ENCODE data around the gene HPGD. TPM values are rescaled to one million over a fixed set of nuclear protein-coding genes. Genes with fewer than 3 reads are reported as not detected.

HPGD gene
- total RNA-seq, 1 donor from 2014 or later: 11.2 TPM

GRCh38 chr4:174450786-174451125 lies 71.5 kb downstream of the HPGD start:
- peaks cover 33% of the 10 kb centered on the region for H3K4me1 Mint-ChIP-seq
- peak overlapping the region; percentile 68 for H3K27ac Mint-ChIP-seq

GRCh38 chr4:174449944-174450785 lies 72.1 kb downstream of the HPGD start:
- TF ChIP-seq CTCF (IDR thresholded peaks at IDR 0.05; ENCODE audit: unreplicated experiment): no peak
- H3K4me1 Mint-ChIP-seq: peaks cover 33% of the 10 kb centered on the region
- H3K27ac Mint-ChIP-seq: peak overlapping the region; percentile 68
- H3K27me3 Mint-ChIP-seq (ENCODE audit: low read depth): no peaks in the 10 kb centered on the region
- H3K36me3 Mint-ChIP-seq: no peaks in the 10 kb centered on the region
- DNase-seq (ENCODE audit: low spot score in 2 of 2, unreplicated experiment in 2 of 2): no peak
- H3K9me3 Mint-ChIP-seq: peaks cover 3% of the 10 kb centered on the region
- H3K4me3 Mint-ChIP-seq: no peak overlapping the region

More at GRCh38 chr4:174450786-174451125, 71.5 kb downstream of the HPGD start:
- no peak for DNase-seq (ENCODE audit: low spot score in 2 of 2, unreplicated experiment in 2 of 2)
- Mint-ChIP-seq H3K9me3 (peaks cover 3% of the 10 kb centered on the region), H3K27me3 (ENCODE audit: low read depth) (no peaks in the 10 kb centered on the region), H3K36me3 (no peaks in the 10 kb centered on the region), H3K4me3 (no peak overlapping the region)
- TF ChIP-seq CTCF (IDR thresholded peaks at IDR 0.05; ENCODE audit: unreplicated experiment): no peak

- no peaks in the 10 kb centered on the region for H3K36me3 Mint-ChIP-seq
- peaks cover 3% of the 10 kb centered on the region for H3K9me3 Mint-ChIP-seq
- H3K27me3 Mint-ChIP-seq (ENCODE audit: low read depth): no peaks in the 10 kb centered on the region
- peaks cover 33% of the 10 kb centered on the region for H3K4me1 Mint-ChIP-seq
- TF ChIP-seq CTCF (IDR thresholded peaks at IDR 0.05; ENCODE audit: unreplicated experiment): no peak
- no peak overlapping the region for H3K4me3 Mint-ChIP-seq
- no peak for DNase-seq (ENCODE audit: low spot score in 2 of 2, unreplicated experiment in 2 of 2)
- no peak overlapping the region for H3K27ac Mint-ChIP-seq
Measured at GRCh38 chr4:174449152-174449551, 73.1 kb downstream of the HPGD start.

GRCh38 chr4:174444390-174444789 lies 77.9 kb downstream of the HPGD start:
- H3K27me3 Mint-ChIP-seq (ENCODE audit: low read depth): no peaks in the 10 kb centered on the region
- no peak overlapping the region for H3K27ac Mint-ChIP-seq
- no peak overlapping the region for H3K4me3 Mint-ChIP-seq
- peaks cover 2% of the 10 kb centered on the region for H3K4me1 Mint-ChIP-seq
- TF ChIP-seq CTCF (IDR thresholded peaks at IDR 0.05; ENCODE audit: unreplicated experiment): no peak
- H3K9me3 Mint-ChIP-seq: peaks cover 15% of the 10 kb centered on the region
- DNase-seq (ENCODE audit: low spot score in 2 of 2, unreplicated experiment in 2 of 2): no peak
- peaks cover 2% of the 10 kb centered on the region for H3K36me3 Mint-ChIP-seq

Other genes starting within 250 kb of the HPGD start
- gene FBXO8, start 238.8 kb downstream of the HPGD start, total RNA-seq: 12.6 to 15.6 TPM (median 13.5 TPM) in 3 replicates
- gene CEP44, start 238.6 kb downstream of the HPGD start, total RNA-seq: 21.7 to 24.1 TPM (median 22.0 TPM) in 3 replicates